Thyroid gland (tissue), 4 donors: ENCODE measurements around the gene PTPRN2.

Experiments used
- CTCF ChIP-seq, 6 experiments: fragments of 200-600 bp in 3 of 6; fragments of 450-650 bp in 3 of 6; sonication (generic) in 3 of 6; IDR thresholded peaks; one replicate each; pipeline ENCODE4 v1.5.1; 2016 to 2019; ENCODE audit warnings: antibody characterized with exemption in 6 of 6, mild to moderate bottlenecking in 2 of 6, inconsistent platforms in 1 of 6, moderate library complexity in 1 of 6
- POLR2A ChIP-seq, 2 donors: fragments of 450-650 bp; IDR thresholded peaks; one replicate each; pipeline ENCODE4 v1.6.1; 2017; ENCODE audit warnings: antibody characterized with exemption in 2 of 2, mild to moderate bottlenecking in 2 of 2, moderate library complexity in 1 of 2

GRCh38 chr7:158272509-158273137, 315.0 kb downstream of the PTPRN2 start:
- no peak for TF ChIP-seq CTCF (IDR thresholded peaks at IDR 0.05)
- no peak for TF ChIP-seq POLR2A (IDR thresholded peaks at IDR 0.05)
